ENCODE results near the gene IFNW1.
"Not testable (repeated sequence)": the region's sequence is repeated elsewhere in the genome, so short reads cannot be mapped to it uniquely, and the experiment has no call there.

IFNW1 gene

GRCh38 chr9:21141427-21141882 lies at the start of gene IFNW1:
IFNW1 (minus strand) TSS chr9:21141832; CDS start chr9:21141570, 262 bp downstream.
- no peak for DNase-seq (ENCODE audit: low read depth, low spot score)

- DNase-seq (ENCODE audit: low read depth, low spot score), result not testable (repeated sequence)
These were observed 45.9 kb upstream of the IFNW1 start, which contains the start of gene IFNA4 for GRCh38 chr9:21187487-21187886. IFNA4 (minus strand) TSS chr9:21187587; CDS start chr9:21187531, 56 bp downstream.

GRCh38 chr9:21182810-21183736 lies 41.4 kb upstream of the IFNW1 start:
- DNase-seq (ENCODE audit: low read depth, low spot score), result peak; percentile 5

- no peak for DNase-seq (ENCODE audit: low read depth, low spot score)
These were observed 33.0 kb upstream of the IFNW1 start for GRCh38 chr9:21174671-21175070.

- no peak for DNase-seq (ENCODE audit: low read depth, low spot score)
These were observed 30.5 kb upstream of the IFNW1 start for GRCh38 chr9:21172156-21172555.

- DNase-seq (ENCODE audit: low read depth, low spot score), result no peak
These were observed 29.7 kb upstream of the IFNW1 start for GRCh38 chr9:21171351-21171750.

GRCh38 chr9:21166560-21166959 lies 24.9 kb upstream of the IFNW1 start, which contains the start of gene IFNA21:
IFNA21 (minus strand) TSS chr9:21166660; CDS start chr9:21166612, 48 bp downstream.
- DNase-seq (ENCODE audit: low read depth, low spot score), result not testable (repeated sequence)

- no peak for DNase-seq (ENCODE audit: low read depth, low spot score)
These were observed 23.9 kb upstream of the IFNW1 start for GRCh38 chr9:21165516-21165915.

- peak; percentile 24 for DNase-seq (ENCODE audit: low read depth, low spot score)
These were observed 18.5 kb upstream of the IFNW1 start for GRCh38 chr9:21160178-21160577.

GRCh38 chr9:21155501-21155900 lies 13.9 kb upstream of the IFNW1 start:
- peak; percentile 7 for DNase-seq (ENCODE audit: low read depth, low spot score)

GRCh38 chr9:21154018-21154608 lies 12.5 kb upstream of the IFNW1 start:
- peak; percentile 48 for DNase-seq (ENCODE audit: low read depth, low spot score)

GRCh38 chr9:21153336-21154017 lies 11.8 kb upstream of the IFNW1 start:
- peak; percentile 41 for DNase-seq (ENCODE audit: low read depth, low spot score)

GRCh38 chr9:21144603-21145002 lies 3.0 kb upstream of the IFNW1 start:
- DNase-seq (ENCODE audit: low read depth, low spot score), result no peak

- DNase-seq (ENCODE audit: low read depth, low spot score), result no peak
These were observed 4.6 kb downstream of the IFNW1 start for GRCh38 chr9:21137020-21137419.

GRCh38 chr9:21135736-21136135 lies 5.9 kb downstream of the IFNW1 start:
- no peak for DNase-seq (ENCODE audit: low read depth, low spot score)

GRCh38 chr9:21128186-21128585 lies 13.4 kb downstream of the IFNW1 start:
- not testable (repeated sequence) for DNase-seq (ENCODE audit: low read depth, low spot score)

- DNase-seq (ENCODE audit: low read depth, low spot score), result no peak
These were observed 19.9 kb downstream of the IFNW1 start for GRCh38 chr9:21121595-21122251.

GRCh38 chr9:21121079-21121478 lies 20.6 kb downstream of the IFNW1 start:
- DNase-seq (ENCODE audit: low read depth, low spot score), result no peak

GRCh38 chr9:21119093-21119770 lies 22.4 kb downstream of the IFNW1 start:
- DNase-seq (ENCODE audit: low read depth, low spot score), result no peak

GRCh38 chr9:21114311-21114710 lies 27.3 kb downstream of the IFNW1 start:
- DNase-seq (ENCODE audit: low read depth, low spot score), result no peak

Data from astrocyte of the hippocampus (primary cell).